GM21367 (cell line): Measurements from ENCODE around the gene ASGR2.
"Not testable (repeated sequence)": the region's sequence is repeated elsewhere in the genome, so short reads cannot be mapped to it uniquely, and the experiment has no call there.

Source experiments
- ATAC-seq: cut with Tn5 transposase; IDR thresholded peaks from one replicate; pipeline ENCODE4 v1.9.1; 2021; ENCODE audit not compliant: unreplicated experiment

Gene ASGR2

DNA sequence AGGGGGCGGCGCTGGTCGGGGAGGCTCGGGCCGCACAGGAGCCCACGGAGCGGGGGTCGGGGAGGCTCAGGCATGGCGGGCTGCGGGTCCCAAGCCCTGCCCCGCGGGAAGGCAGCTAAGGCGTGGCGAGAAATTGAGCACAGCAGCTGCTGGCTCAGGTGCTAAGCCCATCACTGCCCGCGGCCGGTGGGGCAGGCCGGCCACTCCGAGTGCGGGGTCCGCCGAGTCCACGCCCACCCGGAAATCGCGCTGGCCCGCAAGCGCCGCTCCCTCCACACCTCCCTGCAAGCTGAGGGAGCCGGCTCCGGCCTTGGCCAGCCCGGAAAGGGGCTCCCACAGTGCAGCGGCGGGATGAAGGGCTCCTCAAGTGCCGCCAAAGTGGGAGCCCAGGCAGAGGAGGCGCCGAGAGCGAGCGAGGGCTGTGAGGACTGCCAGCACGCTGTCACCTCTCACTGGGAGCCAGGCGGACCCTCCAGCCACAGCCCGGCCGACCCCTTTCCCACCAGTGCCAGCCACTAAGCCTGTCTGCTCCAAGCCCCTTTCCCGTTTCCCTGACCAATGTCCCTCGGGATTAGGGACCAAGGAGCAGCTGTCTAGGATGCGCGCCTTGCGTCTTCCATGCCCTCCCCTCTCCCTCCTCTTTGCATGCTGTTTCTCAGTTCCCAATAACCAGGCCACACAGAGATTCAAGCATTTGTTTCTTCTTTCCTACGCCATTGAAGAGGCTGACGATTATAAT is 13.8 kb downstream of the ASGR2 start:
- ATAC-seq: not testable (repeated sequence)

DNA sequence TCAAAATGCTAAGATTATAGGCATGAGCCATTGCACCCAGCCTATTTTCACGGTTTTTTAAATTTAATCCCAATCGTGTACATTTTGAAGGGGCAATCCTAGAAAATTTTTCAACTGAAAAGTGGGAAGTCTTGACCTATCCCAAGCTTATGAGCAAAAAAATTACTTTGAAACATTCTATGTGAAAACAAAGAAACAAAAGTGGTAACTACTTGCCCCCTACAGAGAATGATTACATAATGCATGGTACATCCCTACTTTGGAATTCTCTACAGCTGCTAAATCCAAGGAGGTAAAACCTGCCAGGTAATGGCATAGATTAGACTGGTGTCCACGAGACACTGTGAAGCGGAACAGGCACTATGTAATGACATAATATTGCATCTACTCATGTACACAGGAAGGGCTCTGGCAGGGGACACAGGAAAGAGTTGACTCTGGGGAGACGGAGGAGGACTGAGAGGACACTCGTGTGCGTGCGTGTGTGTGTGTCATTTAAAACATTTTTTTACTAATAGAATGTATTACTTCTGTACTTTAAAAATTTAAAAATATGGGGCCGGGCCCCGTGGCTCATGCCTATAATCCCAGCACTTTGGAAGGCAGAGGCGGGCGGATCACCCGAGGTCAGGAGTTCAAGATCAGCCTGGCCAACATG is 15.7 kb downstream of the ASGR2 start:
- no peak for ATAC-seq

- no peak for ATAC-seq
Observed at GRCh38 chr17:7097940-7098339, 16.7 kb downstream of the ASGR2 start.

GRCh38 chr17:7095625-7096024 is 19.0 kb downstream of the ASGR2 start:
- no peak for ATAC-seq

- ATAC-seq: no peak
Observed at GRCh38 chr17:7094652-7095019, 20.0 kb downstream of the ASGR2 start.

DNA sequence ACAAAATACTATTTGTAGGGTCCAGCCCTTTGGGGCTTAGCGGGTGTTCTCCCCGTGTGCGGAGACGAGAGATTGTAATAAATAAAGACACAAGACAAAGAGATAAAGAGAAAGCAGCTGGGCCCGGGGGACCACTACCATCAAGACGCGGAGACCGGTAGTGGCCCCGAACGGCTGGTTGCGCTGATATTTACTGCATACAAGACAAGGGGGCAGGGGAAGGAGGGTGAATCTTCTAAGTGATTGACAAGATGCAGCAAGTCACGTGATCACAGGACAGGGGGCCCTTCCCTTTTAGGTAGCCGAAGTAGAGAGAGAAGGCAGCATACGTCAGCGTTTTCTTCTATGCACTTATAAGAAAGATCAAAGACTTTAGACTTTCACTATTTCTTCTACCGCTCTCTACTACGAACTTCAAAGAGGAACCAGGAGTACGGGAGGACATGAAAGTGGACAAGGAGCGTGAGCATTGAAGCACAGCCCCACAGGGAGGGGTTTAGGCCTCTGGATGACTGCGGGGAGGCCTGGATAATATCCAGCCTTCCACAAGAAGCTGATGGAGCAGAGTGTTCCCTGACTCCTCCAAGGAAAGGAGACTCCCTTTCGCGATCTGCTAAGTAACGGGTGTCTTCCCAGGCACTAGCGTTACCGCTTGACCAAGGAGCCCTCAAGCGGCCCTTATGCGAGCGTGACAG is 23.2 kb downstream of the ASGR2 start:
- ATAC-seq: not testable (repeated sequence)

DNA sequence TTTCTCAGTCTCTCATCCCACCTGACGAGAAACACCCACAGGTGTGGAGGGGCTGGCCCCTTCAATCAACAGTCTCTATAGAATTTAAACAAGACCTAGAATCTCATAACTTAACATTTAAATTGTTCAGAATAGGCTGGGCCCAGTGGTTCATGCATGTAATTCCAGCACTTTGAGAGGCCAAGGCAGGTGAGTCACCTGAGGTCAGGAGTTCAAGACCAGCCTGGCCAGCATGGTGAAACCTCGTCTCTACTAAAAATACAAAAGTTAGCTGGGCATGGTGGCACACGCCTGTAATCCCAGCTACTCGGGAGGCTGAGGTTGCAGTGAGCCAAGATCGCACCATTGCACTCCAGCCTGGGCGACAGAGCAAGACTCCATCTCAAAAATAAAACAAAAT is 25.1 kb downstream of the ASGR2 start:
- ATAC-seq: not testable (repeated sequence)

DNA sequence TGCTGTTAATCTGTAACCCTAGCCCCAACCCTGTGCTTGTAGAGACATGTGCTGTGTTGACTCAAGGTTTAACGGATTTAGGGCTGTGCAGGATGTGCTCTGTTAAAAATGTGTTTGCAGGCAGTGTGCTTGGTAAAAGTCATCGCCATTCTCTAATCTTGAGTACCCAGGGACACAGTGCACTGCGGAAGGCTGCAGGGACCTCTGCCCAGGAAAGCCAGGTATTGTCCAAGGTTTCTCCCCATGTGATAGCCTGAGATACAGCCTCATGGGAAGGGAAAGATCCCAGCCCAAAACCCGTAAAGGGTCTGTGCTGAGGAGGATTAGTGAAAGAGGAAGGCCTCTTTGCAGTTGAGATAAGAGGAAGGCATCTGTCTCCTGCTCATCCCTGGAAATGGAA is 26.2 kb downstream of the ASGR2 start:
- not testable (repeated sequence) for ATAC-seq

GRCh38 chr17:7084088-7084487 is 30.5 kb downstream of the ASGR2 start:
- ATAC-seq: no peak

DNA sequence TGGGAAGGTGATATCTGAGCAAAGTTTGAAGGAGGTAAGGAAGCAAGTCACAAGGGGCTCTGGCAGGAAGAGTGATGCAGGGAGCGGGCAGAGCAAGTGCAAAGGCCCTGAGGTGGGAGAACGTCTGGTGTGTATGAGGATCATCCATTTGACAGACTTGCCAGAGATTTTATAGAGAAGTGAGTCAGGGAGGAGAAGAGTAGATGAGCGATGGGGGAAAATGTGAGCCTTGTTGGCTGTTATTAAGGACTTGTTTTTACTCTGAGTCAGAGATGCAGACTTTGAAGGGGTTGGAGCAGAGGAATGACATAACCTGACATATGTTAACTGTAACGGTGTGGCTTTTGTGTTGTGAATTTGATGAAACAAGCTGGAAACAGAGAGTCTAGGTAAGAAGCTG is 31.0 kb downstream of the ASGR2 start:
- no peak for ATAC-seq

GRCh38 chr17:7081341-7082062 is 33.1 kb downstream of the ASGR2 start:
- ATAC-seq: no peak

DNA sequence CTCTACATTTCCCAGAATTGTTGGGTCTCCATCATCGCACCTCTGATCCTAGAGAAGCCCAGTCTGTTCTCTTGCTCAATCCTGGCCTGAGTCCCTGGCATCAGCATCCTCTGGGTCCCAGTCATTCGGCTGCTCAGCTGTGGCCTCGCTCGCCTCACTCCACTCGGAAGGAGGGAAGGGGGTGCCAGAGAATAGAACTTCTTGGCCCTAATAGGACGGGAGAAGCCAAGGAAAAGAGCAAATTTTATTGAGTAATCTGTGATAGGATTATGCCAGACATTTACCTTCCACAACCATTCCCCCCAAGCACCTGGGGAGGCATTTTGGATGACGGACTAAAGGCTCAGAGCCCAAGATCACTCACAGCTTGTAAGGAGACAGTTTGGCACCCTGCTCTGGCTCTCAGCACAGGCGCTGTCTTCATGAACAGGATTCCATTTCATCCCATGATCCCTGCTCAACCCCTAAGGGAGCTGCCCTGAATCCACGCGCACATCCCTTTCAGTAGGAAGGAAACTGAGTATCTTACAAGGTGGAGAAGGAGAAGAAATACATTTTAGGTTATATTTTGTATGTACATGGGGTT is 34.1 kb downstream of the ASGR2 start:
- ATAC-seq: no peak

DNA sequence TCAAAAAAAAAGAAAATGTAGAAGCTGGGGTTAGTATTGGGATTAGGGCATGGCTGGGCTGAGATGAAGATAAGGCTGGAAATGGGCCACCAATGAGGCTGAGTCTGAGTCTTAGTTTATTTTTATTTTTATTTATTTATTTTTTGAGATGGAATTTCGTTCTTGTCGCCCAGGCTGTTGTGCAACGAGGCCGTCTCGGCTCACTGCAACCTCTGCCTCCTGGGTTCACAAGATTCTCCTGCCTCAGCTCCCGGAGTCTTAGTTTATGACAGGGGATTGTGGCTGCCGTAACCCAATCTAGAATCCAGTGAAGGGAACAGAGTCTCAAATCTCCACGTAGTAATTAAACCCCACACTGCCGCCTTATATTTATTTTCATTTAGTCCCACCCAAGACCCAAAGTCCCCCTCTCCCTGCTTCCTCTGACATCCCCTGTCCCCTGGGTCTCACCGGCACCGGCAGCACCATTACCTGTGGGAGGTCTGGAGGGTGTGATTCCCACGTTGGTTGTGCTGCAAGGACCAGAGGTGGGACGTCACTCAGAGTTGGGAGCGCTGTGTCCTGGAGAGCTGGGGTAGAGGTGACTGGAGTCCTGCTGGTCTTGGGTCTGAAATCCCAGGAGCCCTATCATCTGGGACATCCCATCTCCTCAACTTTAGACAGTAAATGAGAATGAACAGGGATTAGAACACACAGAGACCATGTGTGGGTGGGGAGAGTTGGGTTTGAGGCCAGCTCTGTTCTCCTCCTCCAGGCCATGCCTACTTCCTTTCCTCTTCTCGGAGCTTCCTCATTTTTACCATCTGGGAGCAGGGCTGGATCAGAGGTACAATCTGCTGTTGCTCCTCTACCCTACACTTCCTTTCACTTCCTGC is 34.8 kb downstream of the ASGR2 start, which contains the start of gene CLEC10A:
CLEC10A (minus strand) TSS at position 671 of the 875 bp plus-strand sequence. CDS start 1,439 bp downstream, outside the sequence.
- ATAC-seq: no peak

GRCh38 chr17:7078711-7079110 is 35.9 kb downstream of the ASGR2 start:
- no peak for ATAC-seq

DNA sequence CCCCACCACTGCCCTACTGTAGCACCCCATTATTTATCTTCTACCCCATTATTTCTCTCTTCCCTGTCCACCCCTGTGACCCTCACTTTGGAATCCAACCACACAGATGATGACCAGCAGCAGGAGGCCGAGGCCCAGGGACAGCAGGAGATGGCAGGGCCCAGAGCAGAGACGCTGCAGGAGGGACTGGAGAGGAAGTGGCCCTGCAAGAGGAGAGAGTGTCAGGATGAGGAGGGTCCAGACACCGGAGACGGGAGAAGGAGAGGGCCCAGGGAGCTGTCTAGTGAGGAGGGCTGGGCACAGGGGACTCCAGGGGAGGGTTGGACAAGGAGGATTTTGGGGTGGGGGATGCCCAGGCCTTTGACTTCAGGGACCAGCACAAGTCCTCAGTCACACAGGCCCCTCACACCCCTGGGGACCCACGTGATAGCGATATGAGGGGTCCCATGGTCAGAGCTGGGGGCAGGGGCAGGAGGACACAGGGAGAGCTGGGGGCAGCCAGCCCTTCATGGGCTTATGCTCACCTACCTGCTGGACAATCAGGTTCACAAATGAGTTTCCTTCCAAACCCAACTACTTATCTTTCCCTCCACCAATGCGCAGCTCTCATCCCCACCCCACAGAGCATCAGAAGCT is 36.6 kb downstream of the ASGR2 start:
- ATAC-seq: no peak

GRCh38 chr17:7074931-7075330 is 39.7 kb downstream of the ASGR2 start:
- no peak for ATAC-seq

GRCh38 chr17:7072406-7072805 is 42.2 kb downstream of the ASGR2 start:
- ATAC-seq: no peak

DNA sequence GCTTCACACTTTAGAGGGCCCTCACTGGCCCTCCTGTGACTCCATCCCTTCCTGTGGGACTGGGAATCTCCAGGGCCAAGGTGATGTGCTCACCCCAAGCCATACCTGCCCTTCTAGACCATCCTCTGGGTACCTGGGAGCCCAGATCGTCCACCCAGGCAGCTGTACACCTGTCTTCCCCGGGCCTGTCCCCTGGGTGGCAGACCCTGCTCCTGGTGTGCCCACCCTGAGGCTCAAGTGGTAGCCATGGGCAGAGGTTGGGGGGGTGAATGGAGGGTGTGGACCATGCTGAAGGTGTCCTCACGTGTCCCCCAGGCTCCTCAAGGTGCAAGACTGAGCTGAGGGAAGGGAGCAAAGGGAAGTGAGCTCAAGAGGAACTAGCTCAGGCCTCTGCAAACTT is 43.9 kb downstream of the ASGR2 start:
- ATAC-seq: no peak

DNA sequence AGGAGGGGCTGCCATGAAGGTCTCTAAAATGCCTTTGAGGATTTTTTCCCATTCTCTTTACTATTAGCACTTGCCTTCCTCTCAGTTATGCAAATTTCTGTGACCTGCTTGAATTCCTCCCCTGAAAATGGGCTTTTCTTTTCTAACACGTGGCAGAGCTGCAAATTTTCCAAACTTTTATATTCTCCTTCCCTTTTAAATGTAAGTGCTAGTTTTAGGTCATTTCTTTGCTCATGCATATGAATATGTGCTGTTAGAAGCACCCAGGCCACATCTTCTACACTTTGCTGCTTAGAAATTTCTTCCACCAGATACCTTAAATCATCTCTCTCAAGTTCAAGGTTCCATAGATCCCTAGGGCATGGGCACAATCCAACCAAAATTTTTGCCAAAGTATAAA is 46.4 kb downstream of the ASGR2 start:
- no peak for ATAC-seq

GRCh38 chr17:7067198-7067597 is 47.4 kb downstream of the ASGR2 start:
- ATAC-seq: no peak
